HEK293 (cell line): ENCODE measurements around the gene KDM4B.

Experiments
- CTCF ChIA-PET: fragments of 350-600 bp; formaldehyde crosslinking; extraction: SDS; loops from one replicate; lab custom pipeline; 2021; ENCODE audit warnings: antibody characterized with exemption; lab: Yijun Ruan, JAX
- POLR2A ChIA-PET: fragments of 300-600 bp; formaldehyde crosslinking; extraction: SDS; loops from one replicate; lab custom pipeline; 2020; ENCODE audit warnings: antibody characterized with exemption, inconsistent platforms; lab: Yijun Ruan, JAX
- H3K27ac ChIP-seq: fragments of 200-500 bp; sonication (Bioruptor generic); 2 replicates; pipeline ENCODE4 v1.5.1; 2014; ENCODE audit warnings: low read depth, low read length, control low read depth, inconsistent platforms; ENCODE audit errors: extremely low read depth
- H3K36me3 ChIP-seq, 2 experiments: fragments of 200-500 bp in 1 of 2; sonication (Bioruptor generic) in 1 of 2; 1 replicate in 1 of 2; 2 replicates in 1 of 2; pipeline ENCODE4 v1.5.1; 2014 to 2017; ENCODE audit warnings: inconsistent platforms in 2 of 2, low read length in 2 of 2; ENCODE audit not compliant: control insufficient read depth in 2 of 2, insufficient read depth in 1 of 2
- H3K4me1 ChIP-seq: fragments of 200-500 bp; sonication (Bioruptor generic); 2 replicates; pipeline ENCODE4 v1.5.1; 2014; ENCODE audit warnings: mild to moderate bottlenecking, low read length, inconsistent platforms; ENCODE audit not compliant: control insufficient read depth, insufficient read depth
- H3K4me3 ChIP-seq: 2 replicates; pipeline ENCODE4 v1.5.1; 2011; ENCODE audit warnings: low read depth, mild to moderate bottlenecking, control low read depth, low read length, moderate library complexity
- H3K9me3 ChIP-seq: fragments of 200-500 bp; sonication (Bioruptor generic); 2 replicates; pipeline ENCODE4 v1.5.1; 2014; ENCODE audit warnings: low read depth, low read length, inconsistent platforms; ENCODE audit not compliant: control insufficient read depth, insufficient read depth
- CTCF ChIP-seq: fragments of 450-650 bp; formaldehyde crosslinking; IDR thresholded peaks from 2 replicates; pipeline ENCODE4 v1.5.1; 2016; ENCODE audit warnings: missing biosample characterization, missing genetic modification characterization
- EGR2 ChIP-seq: fragments of 450-650 bp; formaldehyde crosslinking; IDR thresholded peaks from 2 replicates; pipeline ENCODE4 v1.5.1; 2016; ENCODE audit warnings: low read depth, missing biosample characterization, missing genetic modification characterization
- HOXC10 ChIP-seq: sonication (generic); formaldehyde crosslinking; IDR thresholded peaks from 2 replicates; pipeline ENCODE4 v1.8.1; 2023; ENCODE audit warnings: mild to moderate bottlenecking, missing genetic modification reagents
- KLF1 ChIP-seq: fragments of 450-650 bp; formaldehyde crosslinking; IDR thresholded peaks from 2 replicates; pipeline ENCODE4 v1.5.1; 2016; ENCODE audit warnings: missing biosample characterization, missing genetic modification characterization
- KLF16 ChIP-seq: fragments of 450-650 bp; formaldehyde crosslinking; IDR thresholded peaks from 2 replicates; pipeline ENCODE4 v1.5.1; 2017; ENCODE audit warnings: missing biosample characterization, missing genetic modification characterization
- KLF17 ChIP-seq: fragments of 450-650 bp; formaldehyde crosslinking; IDR thresholded peaks from 2 replicates; pipeline ENCODE4 v1.5.1; 2016; ENCODE audit warnings: missing biosample characterization, missing genetic modification characterization
- PRDM4 ChIP-seq: fragments of 450-650 bp; formaldehyde crosslinking; IDR thresholded peaks from 2 replicates; pipeline ENCODE4 v1.5.1; 2017; ENCODE audit warnings: missing biosample characterization, missing genetic modification characterization
- SCRT2 ChIP-seq: fragments of 450-650 bp; formaldehyde crosslinking; IDR thresholded peaks from 2 replicates; pipeline ENCODE4 v1.5.1; 2016; ENCODE audit warnings: missing biosample characterization, missing genetic modification characterization
- TCF7L2 ChIP-seq: IDR thresholded peaks from 2 replicates; pipeline ENCODE4 v1.6.1; 2011; ENCODE audit warnings: low read depth, mild to moderate bottlenecking, inconsistent platforms, low read length, moderate library complexity, borderline replicate concordance
- YY1 ChIP-seq: fragments of 450-650 bp; formaldehyde crosslinking; IDR thresholded peaks from 2 replicates; pipeline ENCODE4 v1.5.1; 2018; ENCODE audit warnings: missing biosample characterization, missing genetic modification characterization
- ZBTB20 ChIP-seq: fragments of 450-650 bp; formaldehyde crosslinking; IDR thresholded peaks from 2 replicates; pipeline ENCODE4 v1.5.1; 2016; ENCODE audit warnings: missing biosample characterization, missing genetic modification characterization
- ZBTB21 ChIP-seq: fragments of 450-650 bp; formaldehyde crosslinking; IDR thresholded peaks from 2 replicates; pipeline ENCODE4 v1.5.1; 2017; ENCODE audit warnings: missing biosample characterization, missing genetic modification characterization
- ZIC2 ChIP-seq: fragments of 450-650 bp; formaldehyde crosslinking; IDR thresholded peaks from 2 replicates; pipeline ENCODE4 v1.5.1; 2016; ENCODE audit warnings: missing biosample characterization, missing genetic modification characterization
- ZNF184 ChIP-seq: fragments of 450-650 bp; IDR thresholded peaks from 2 replicates; pipeline ENCODE4 v1.5.1; 2018; ENCODE audit warnings: missing biosample characterization, mild to moderate bottlenecking, missing genetic modification characterization
- ZNF223 ChIP-seq: fragments of 450-650 bp; formaldehyde crosslinking; IDR thresholded peaks from 2 replicates; pipeline ENCODE4 v1.5.1; 2016; ENCODE audit warnings: missing biosample characterization, missing genetic modification characterization
- ZNF302 ChIP-seq: fragments of 450-650 bp; formaldehyde crosslinking; IDR thresholded peaks from 2 replicates; pipeline ENCODE4 v1.5.1; 2016; ENCODE audit warnings: missing biosample characterization, missing genetic modification characterization, low read depth
- ZNF560 ChIP-seq: fragments of 450-650 bp; formaldehyde crosslinking; IDR thresholded peaks from 2 replicates; pipeline ENCODE4 v1.5.1; 2017; ENCODE audit warnings: missing biosample characterization, missing genetic modification characterization, borderline replicate concordance
- ZNF596 ChIP-seq: fragments of 450-650 bp; IDR thresholded peaks from 2 replicates; pipeline ENCODE4 v1.5.0; 2018; ENCODE audit warnings: missing biosample characterization, mild to moderate bottlenecking, missing genetic modification characterization, moderate library complexity
- ZSCAN18 ChIP-seq: fragments of 450-650 bp; formaldehyde crosslinking; IDR thresholded peaks from 2 replicates; pipeline ENCODE4 v1.5.1; 2016; ENCODE audit warnings: missing biosample characterization, missing genetic modification characterization
- ZSCAN30 ChIP-seq: fragments of 450-650 bp; IDR thresholded peaks from 2 replicates; pipeline ENCODE4 v1.5.1; 2018; ENCODE audit warnings: missing biosample characterization, mild to moderate bottlenecking, missing genetic modification characterization, moderate library complexity
- TF ChIP-seq, protein P1 (sequence below): fragments of 450-650 bp; formaldehyde crosslinking; IDR thresholded peaks from 2 replicates; pipeline ENCODE4 v1.5.1; 2017; ENCODE audit warnings: missing biosample characterization, missing genetic modification characterization
- TF ChIP-seq, protein P2 (sequence below): fragments of 450-650 bp; formaldehyde crosslinking; IDR thresholded peaks from 2 replicates; pipeline ENCODE4 v1.5.1; 2016; ENCODE audit warnings: missing biosample characterization, missing genetic modification characterization
- TF ChIP-seq, protein P3 (sequence below): fragments of 450-650 bp; formaldehyde crosslinking; IDR thresholded peaks from 2 replicates; pipeline ENCODE4 v1.5.1; 2016; ENCODE audit warnings: missing biosample characterization, missing genetic modification characterization, borderline replicate concordance

The KDM4B gene

GRCh38 chr19:5037936-5038335 is 69.0 kb downstream of the KDM4B start (continued):
- TF ChIP-seq SCRT2 (tag by site-specific recombination), result no peak
- TF ChIP-seq ZIC2 (tag by site-specific recombination), result peak; percentile 21; the same call in 1 of the 2 replicates
- no peak for TF ChIP-seq HOXC10 (CRISPR knock-in tag)
- no peak for TF ChIP-seq TCF7L2
- no peak for TF ChIP-seq ZNF223 (tag by site-specific recombination)
- TF ChIP-seq ZNF596 (tag by site-specific recombination), result no peak
- peak; percentile 59; the same call in 1 of the 2 replicates for TF ChIP-seq KLF17 (tag by site-specific recombination)
- TF ChIP-seq ZNF560, result no peak
- TF ChIP-seq, protein P1, sequence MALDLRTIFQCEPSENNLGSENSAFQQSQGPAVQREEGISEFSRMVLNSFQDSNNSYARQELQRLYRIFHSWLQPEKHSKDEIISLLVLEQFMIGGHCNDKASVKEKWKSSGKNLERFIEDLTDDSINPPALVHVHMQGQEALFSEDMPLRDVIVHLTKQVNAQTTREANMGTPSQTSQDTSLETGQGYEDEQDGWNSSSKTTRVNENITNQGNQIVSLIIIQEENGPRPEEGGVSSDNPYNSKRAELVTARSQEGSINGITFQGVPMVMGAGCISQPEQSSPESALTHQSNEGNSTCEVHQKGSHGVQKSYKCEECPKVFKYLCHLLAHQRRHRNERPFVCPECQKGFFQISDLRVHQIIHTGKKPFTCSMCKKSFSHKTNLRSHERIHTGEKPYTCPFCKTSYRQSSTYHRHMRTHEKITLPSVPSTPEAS (tag by site-specific recombination), result no peak
- TF ChIP-seq ZSCAN18 (tag by site-specific recombination), result no peak
- no peak for TF ChIP-seq YY1 (tag by site-specific recombination)
- TF ChIP-seq KLF1, result peak; percentile 55; the same call in 1 of the 2 replicates
- TF ChIP-seq ZSCAN30 (tag by site-specific recombination), result no peak
- TF ChIP-seq ZBTB21, result no peak
- TF ChIP-seq ZNF184 (tag by site-specific recombination), result no peak
- TF ChIP-seq, protein P2, sequence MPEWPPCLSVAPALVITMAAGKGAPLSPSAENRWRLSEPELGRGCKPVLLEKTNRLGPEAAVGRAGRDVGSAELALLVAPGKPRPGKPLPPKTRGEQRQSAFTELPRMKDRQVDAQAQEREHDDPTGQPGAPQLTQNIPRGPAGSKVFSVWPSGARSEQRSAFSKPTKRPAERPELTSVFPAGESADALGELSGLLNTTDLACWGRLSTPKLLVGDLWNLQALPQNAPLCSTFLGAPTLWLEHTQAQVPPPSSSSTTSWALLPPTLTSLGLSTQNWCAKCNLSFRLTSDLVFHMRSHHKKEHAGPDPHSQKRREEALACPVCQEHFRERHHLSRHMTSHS, result no peak
- TF ChIP-seq ZNF302 (tag by site-specific recombination), result no peak
- TF ChIP-seq EGR2 (tag by site-specific recombination), result no peak
- TF ChIP-seq PRDM4 (tag by site-specific recombination), result no peak
- TF ChIP-seq, all 188 proteins: peak for 4

- no peaks in the 10 kb centered on the region for H3K4me1 ChIP-seq
- POLR2A ChIA-PET, result no interaction called here
- peaks cover 0 to 49% of the 10 kb centered on the region in 2 experiments; a peak in 2 of 3 replicates for H3K36me3 ChIP-seq
- no peaks in the 10 kb centered on the region for H3K9me3 ChIP-seq
- no peak overlapping the region for H3K4me3 ChIP-seq
- CTCF ChIA-PET, result interaction anchor here (0.5 to 1.8 kb wide), 9 partner anchors 10 to 541 kb away, joined by 3 to 4 read pairs (median 3); partner anchors contain the start of gene MYDGF
- H3K27ac ChIP-seq, result no peak overlapping the region
- TF ChIP-seq, protein P3, sequence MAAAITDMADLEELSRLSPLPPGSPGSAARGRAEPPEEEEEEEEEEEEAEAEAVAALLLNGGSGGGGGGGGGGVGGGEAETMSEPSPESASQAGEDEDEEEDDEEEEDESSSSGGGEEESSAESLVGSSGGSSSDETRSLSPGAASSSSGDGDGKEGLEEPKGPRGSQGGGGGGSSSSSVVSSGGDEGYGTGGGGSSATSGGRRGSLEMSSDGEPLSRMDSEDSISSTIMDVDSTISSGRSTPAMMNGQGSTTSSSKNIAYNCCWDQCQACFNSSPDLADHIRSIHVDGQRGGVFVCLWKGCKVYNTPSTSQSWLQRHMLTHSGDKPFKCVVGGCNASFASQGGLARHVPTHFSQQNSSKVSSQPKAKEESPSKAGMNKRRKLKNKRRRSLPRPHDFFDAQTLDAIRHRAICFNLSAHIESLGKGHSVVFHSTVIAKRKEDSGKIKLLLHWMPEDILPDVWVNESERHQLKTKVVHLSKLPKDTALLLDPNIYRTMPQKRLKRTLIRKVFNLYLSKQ (tag by site-specific recombination), result no peak
- peak; percentile 54; the same call in 1 of the 2 replicates for TF ChIP-seq CTCF (tag by site-specific recombination)
- 0 out of 2 replicates have a peak, but pooled peaks have one; percentile 18 for TF ChIP-seq ZBTB20 (tag by site-specific recombination)
- no peak for TF ChIP-seq KLF16 (tag by site-specific recombination)
Observed at GRCh38 chr19:5038631-5039271, 69.8 kb downstream of the KDM4B start.
